RWPE2 (cell line): ENCODE results near the gene VAX1.
"Not testable (repeated sequence)": the region's sequence is repeated elsewhere in the genome, so short reads cannot be mapped to it uniquely, and the experiment has no call there.

Experiments used
- ATAC-seq: fragments of 200-7000 bp; cut with Tn5 transposase; 3 replicates; pipeline ENCODE4 v1.9.1; 2021; ENCODE audit warnings: low read depth
- DNase-seq: peaks from one replicate; pipeline ENCODE4 v3.0.0-alpha.2; 2020; ENCODE audit warnings: low spot score
- H3K27ac ChIP-seq: fragments of 450-650 bp; 2 replicates; pipeline ENCODE4 v1.5.1; 2017; ENCODE audit warnings: mild to moderate bottlenecking; ENCODE audit not compliant: poor library complexity, severe bottlenecking
- H3K27me3 ChIP-seq: fragments of 250-450 bp; sonication (Bioruptor Pico); 2 replicates; pipeline ENCODE4 v1.5.1; 2021; ENCODE audit warnings: mild to moderate bottlenecking, moderate library complexity; ENCODE audit not compliant: insufficient read depth, poor library complexity, severe bottlenecking
- H3K36me3 ChIP-seq: fragments of 250-450 bp; sonication (Bioruptor Pico); 2 replicates; pipeline ENCODE4 v1.5.1; 2020; ENCODE audit warnings: low read depth, mild to moderate bottlenecking, moderate library complexity
- H3K4me1 ChIP-seq: fragments of 250-450 bp; sonication (Bioruptor Pico); 2 replicates; pipeline ENCODE4 v1.5.1; 2021; ENCODE audit warnings: mild to moderate bottlenecking, moderate library complexity; ENCODE audit not compliant: insufficient read depth, poor library complexity, severe bottlenecking
- H3K4me3 ChIP-seq: fragments of 250-450 bp; sonication (Bioruptor Pico); 2 replicates; pipeline ENCODE4 v1.5.1; 2021; ENCODE audit warnings: mild to moderate bottlenecking, moderate library complexity; ENCODE audit not compliant: severe bottlenecking
- H3K9me3 ChIP-seq: fragments of 250-450 bp; sonication (Bioruptor Pico); 2 replicates; pipeline ENCODE4 v1.5.1; 2021; ENCODE audit warnings: mild to moderate bottlenecking, moderate library complexity; ENCODE audit not compliant: severe bottlenecking
- TF ChIP-seq, protein P1 (sequence below): fragments of 450-650 bp; IDR thresholded peaks from one replicate; pipeline ENCODE4 v1.5.1; 2017; ENCODE audit warnings: mild to moderate bottlenecking, moderate library complexity; ENCODE audit not compliant: poor library complexity, severe bottlenecking

Gene VAX1

GRCh38 chr10:117137911-117138642, at the start of gene VAX1:
TSS of gene VAX1 (minus strand) at chr10:117138270. CDS start at chr10:117138056, 214 bp downstream.
- Histone ChIP-seq H3K4me3 (peak within 1 kb of the TSS; percentile 19), H3K27ac (no peak within 1 kb of the TSS), H3K9me3 (no peaks in the 10 kb centered on the region), H3K4me1 (no peaks in the 10 kb centered on the region), H3K36me3 (no peaks in the 10 kb centered on the region), H3K27me3 (peaks cover 95% of the 10 kb centered on the region)
- DNase-seq (no peak), ATAC-seq (no peak; the same call in 2 of the 3 replicates)
- TF ChIP-seq, protein P1, sequence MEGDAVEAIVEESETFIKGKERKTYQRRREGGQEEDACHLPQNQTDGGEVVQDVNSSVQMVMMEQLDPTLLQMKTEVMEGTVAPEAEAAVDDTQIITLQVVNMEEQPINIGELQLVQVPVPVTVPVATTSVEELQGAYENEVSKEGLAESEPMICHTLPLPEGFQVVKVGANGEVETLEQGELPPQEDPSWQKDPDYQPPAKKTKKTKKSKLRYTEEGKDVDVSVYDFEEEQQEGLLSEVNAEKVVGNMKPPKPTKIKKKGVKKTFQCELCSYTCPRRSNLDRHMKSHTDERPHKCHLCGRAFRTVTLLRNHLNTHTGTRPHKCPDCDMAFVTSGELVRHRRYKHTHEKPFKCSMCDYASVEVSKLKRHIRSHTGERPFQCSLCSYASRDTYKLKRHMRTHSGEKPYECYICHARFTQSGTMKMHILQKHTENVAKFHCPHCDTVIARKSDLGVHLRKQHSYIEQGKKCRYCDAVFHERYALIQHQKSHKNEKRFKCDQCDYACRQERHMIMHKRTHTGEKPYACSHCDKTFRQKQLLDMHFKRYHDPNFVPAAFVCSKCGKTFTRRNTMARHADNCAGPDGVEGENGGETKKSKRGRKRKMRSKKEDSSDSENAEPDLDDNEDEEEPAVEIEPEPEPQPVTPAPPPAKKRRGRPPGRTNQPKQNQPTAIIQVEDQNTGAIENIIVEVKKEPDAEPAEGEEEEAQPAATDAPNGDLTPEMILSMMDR, result no peak

DNA sequence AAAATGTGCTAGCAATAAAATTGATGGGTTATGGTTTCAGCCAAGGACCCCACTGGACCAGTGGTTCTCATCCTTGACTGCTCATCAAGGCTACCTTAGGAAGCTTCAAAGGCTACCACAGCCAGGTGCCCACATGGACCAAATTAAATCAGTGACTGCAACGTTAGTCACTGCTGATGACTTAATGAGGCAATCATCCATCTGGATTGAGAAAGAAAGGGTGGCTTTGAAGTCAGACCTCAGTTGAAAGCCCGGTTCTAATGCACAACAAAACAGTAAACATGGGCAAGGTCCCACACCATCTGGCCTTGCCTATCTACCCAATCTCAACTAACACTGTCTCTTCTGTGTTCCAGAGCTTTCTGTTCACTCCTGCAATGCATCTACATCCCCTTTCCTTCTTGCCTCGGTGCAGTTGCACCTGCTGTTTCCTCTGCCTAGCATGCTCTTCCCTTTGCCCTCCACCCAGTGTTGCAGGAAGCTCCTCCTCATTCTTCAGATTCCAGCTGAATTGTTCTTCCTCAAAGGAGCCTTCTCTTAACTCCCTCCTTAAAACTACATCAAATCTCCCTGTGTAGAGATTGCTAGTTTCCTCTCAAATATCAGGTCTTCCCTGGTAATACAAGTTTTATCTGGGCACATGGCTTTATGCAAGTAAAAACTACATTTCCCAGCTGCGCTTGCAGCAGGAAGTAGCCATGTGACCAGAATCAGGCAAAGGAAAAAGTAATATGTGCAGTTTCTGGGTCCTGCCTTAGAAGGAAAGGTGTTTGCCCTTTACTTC, 49.0 kb upstream of the VAX1 start:
- no peaks in the 10 kb centered on the region for H3K9me3 ChIP-seq
- TF ChIP-seq, protein P1, result no peak
- no peak overlapping the region for H3K4me3 ChIP-seq
- peak overlapping the region; percentile 66 for H3K27ac ChIP-seq
- ATAC-seq (peak; percentile 83), DNase-seq (no peak)
- no peaks in the 10 kb centered on the region for H3K27me3 ChIP-seq
- H3K36me3 ChIP-seq, result no peaks in the 10 kb centered on the region
- H3K4me1 ChIP-seq, result peaks cover 19% of the 10 kb centered on the region

GRCh38 chr10:117185817-117186216, 47.7 kb upstream of the VAX1 start:
- H3K9me3 ChIP-seq, ATAC-seq, H3K36me3 ChIP-seq, H3K27me3 ChIP-seq, H3K27ac ChIP-seq, H3K4me3 ChIP-seq, DNase-seq: not testable (repeated sequence)
- peaks cover 19% of the 10 kb centered on the region for H3K4me1 ChIP-seq

DNA sequence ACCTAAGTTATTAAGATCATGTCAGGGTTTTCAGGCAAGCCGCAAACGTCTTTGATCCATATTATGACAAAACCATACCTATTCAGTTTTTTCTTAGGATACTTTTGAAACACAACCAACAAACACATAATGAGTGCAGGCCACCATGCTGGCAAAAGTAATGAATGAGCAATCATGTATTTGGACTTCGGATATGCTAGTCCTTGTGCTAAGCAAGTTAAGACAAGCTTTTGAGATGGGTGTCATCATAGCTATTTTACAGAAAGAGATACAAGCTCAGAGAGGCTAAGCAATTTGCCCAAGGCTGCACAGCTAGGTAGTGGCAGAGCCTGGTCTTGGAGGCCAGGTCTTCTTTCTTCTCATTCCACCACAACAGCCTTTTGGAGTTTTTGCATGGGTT, 46.8 kb upstream of the VAX1 start:
- TF ChIP-seq, protein P1, result no peak
- DNase-seq, result no peak
- Histone ChIP-seq H3K4me1 (peaks cover 19% of the 10 kb centered on the region), H3K9me3 (no peaks in the 10 kb centered on the region), H3K27ac (no peak overlapping the region), H3K4me3 (no peak overlapping the region), H3K36me3 (no peaks in the 10 kb centered on the region), H3K27me3 (no peaks in the 10 kb centered on the region)
- no peak for ATAC-seq

DNA sequence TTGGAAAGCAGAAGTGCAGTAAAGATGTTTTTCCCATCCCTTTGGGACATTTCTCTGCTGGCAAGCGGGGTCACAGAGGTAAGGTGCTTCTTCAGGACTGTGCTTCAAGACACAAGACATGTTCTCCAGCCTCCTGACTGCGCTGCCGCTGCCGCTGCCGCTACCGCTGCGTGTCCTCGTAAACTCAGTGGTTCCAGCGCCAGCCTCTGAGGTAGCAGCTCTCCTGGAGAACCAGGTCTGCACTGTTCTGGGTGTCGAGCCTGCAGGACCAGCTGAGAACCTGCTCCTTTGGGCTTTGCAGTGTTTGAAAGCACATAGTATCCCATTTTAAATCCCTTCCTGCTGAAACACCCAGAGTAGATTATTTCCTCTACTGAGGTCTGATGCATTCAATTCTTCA, 46.2 kb upstream of the VAX1 start:
- no peak for ATAC-seq
- H3K9me3 ChIP-seq, result no peaks in the 10 kb centered on the region

More for the DNA sequence above, 46.2 kb upstream of the VAX1 start:
- H3K4me3 ChIP-seq, result no peak overlapping the region
- H3K36me3 ChIP-seq, result no peaks in the 10 kb centered on the region
- H3K27me3 ChIP-seq, result no peaks in the 10 kb centered on the region
- H3K27ac ChIP-seq, result no peak overlapping the region
- TF ChIP-seq, protein P1, result no peak
- DNase-seq, result no peak
- H3K4me1 ChIP-seq, result peaks cover 19% of the 10 kb centered on the region
